ENCODE data around the gene FOXN3. TPM values are rescaled to one million over a fixed set of nuclear protein-coding genes. Genes with fewer than 3 reads are reported as not detected.

FOXN3 gene
- polyA plus RNA-seq, 3 donors, result 38.7 to 57.4 (median 42.0) TPM

DNA sequence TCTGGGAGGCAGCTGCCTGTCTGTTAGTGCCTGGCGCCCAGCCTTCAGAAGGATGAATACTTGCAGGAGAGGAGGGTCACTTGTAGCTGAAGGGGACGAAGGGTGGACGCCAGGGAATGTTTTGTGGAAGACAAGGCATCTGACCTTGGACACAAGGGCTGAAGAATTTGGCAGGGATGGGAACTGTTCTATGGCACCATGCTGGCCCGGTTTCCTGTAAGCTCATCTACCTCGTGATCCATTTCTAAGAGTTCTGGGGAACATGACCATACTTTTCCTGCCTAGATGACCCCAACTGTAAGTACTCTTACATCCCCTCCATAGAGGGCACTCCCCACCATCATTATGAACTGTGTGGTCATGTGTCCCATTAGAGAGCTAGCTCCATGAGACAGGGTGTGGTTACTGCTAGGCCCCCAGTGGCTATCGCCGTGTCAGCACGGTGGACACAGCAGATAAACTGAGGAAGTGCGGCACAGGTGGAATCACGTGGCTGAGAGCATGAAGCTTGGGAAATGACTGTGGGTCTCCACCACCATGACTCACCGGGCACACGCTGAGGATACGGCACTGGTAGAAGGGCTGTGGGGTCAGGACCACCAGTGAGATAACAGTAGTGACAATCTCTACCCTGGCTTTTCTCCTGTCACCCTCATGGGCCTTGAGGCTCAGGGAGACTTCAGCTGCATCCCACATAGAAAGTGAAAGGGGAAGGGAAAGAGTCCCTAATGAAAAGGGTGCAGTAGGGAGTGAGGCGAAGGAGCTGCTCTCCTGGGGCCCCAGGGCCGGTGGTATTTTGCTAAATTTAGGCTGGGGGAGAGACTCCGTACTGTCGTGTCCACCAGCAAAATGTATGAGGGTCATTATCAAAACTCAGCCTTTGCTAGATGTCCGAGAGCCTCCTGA, 252.6 kb downstream of the FOXN3 start:
- Mint-ChIP-seq H3K4me1 (peaks cover 51% of the 10 kb centered on the region), H3K27ac (peak overlapping the region; percentile 91 to 98 (median 94)), H3K4me3 (peak overlapping the region; percentile 80 to 95), H3K27me3 (ENCODE audit: low read depth in 3 of 3) (peaks cover 0 to 3% (median 1%) of the 10 kb centered on the region in 3 donors), H3K9me3 (peaks cover 0 to 3% (median 0%) of the 10 kb centered on the region in 7 donors), H3K36me3 (peaks cover 61 to 64% of the 10 kb centered on the region in 2 donors)
- TF ChIP-seq, protein P1, sequence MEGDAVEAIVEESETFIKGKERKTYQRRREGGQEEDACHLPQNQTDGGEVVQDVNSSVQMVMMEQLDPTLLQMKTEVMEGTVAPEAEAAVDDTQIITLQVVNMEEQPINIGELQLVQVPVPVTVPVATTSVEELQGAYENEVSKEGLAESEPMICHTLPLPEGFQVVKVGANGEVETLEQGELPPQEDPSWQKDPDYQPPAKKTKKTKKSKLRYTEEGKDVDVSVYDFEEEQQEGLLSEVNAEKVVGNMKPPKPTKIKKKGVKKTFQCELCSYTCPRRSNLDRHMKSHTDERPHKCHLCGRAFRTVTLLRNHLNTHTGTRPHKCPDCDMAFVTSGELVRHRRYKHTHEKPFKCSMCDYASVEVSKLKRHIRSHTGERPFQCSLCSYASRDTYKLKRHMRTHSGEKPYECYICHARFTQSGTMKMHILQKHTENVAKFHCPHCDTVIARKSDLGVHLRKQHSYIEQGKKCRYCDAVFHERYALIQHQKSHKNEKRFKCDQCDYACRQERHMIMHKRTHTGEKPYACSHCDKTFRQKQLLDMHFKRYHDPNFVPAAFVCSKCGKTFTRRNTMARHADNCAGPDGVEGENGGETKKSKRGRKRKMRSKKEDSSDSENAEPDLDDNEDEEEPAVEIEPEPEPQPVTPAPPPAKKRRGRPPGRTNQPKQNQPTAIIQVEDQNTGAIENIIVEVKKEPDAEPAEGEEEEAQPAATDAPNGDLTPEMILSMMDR (IDR thresholded peaks at IDR 0.05), result no peak
- 41% methylated on average over 7 of the region's 18 CpGs for WGBS (ENCODE audit: insufficient coverage)
- intact Hi-C loops (cut with micrococcal nuclease), result no loop called here
- Histone ChIP-seq H3K9ac (ENCODE audit: insufficient read depth, low read length, poor library complexity, severe bottlenecking) (peak overlapping the region; percentile 58), H3K4me2 (replicated peaks; ENCODE audit: extremely low read depth, low read length, poor library complexity, severe bottlenecking) (peak overlapping the region; percentile 81), H3K4me1 (ENCODE audit: control insufficient read depth in 1 of 2, insufficient read depth in 2 of 2, low read length in 2 of 2) (peaks cover 37 to 46% of the 10 kb centered on the region in 2 donors), H2AFZ (ENCODE audit: insufficient read depth, low read depth, low read length, poor library complexity, severe bottlenecking) (peak overlapping the region; percentile 31), H4K20me1 (ENCODE audit: insufficient read depth, low read length) (peaks cover 14% of the 10 kb centered on the region), H3K36me3 (replicated peaks in 1 of 2; ENCODE audit: control insufficient read depth in 1 of 2, insufficient read depth in 2 of 2, low read length in 2 of 2) (peaks cover 31 to 51% of the 10 kb centered on the region in 2 donors), H3K27ac (ENCODE audit: low read depth in 1 of 2, low read length in 2 of 2) (peak overlapping the region; percentile 78 to 88), H3K79me2 (ENCODE audit: insufficient read depth, low read length) (no peaks in the 10 kb centered on the region), H3K27me3 (ENCODE audit: control insufficient read depth in 2 of 2, insufficient read depth in 2 of 2, low read length in 2 of 2) (no peaks in the 10 kb centered on the region), H3K4me3 (replicated peaks in 1 of 3; ENCODE audit: low read depth in 2 of 3, low read length in 3 of 3) (peak overlapping the region; percentile 56 to 84 (median 75)), H3K9me3 (replicated peaks in 1 of 2; ENCODE audit: control insufficient read depth in 1 of 2, insufficient read depth in 1 of 2, low read length in 2 of 2) (peaks cover 0 to 3% of the 10 kb centered on the region in 2 donors)
- DNase-seq, result peak; percentile 6 to 65 (median 37)

DNA sequence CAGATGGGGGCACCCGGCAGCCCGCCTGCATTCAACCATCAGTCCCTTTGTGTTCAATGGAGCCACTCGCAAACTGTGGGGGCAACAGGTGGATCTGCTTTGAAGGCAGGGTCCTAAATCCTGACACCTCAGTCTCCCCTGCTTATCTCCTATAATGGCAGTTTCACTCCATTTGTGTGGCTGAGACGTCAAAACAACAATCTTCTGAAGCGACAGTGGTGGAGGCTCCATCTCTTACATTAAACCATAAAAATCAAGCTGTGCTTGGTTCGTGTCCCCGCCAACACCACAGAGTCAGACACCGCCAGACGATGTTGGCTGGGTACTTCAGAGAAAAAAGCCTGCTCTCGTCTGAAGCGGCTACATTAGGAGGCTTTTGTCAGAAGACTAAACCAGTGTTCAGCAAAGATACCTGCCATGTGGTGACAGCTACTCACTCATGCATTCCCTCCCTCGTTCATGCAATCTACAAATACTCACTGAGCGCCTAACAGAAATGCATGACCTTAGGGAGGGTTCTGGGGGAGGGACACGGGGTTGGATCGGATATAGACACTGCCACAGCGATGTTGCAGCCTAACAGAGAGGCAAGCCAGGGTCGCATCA, 253.9 kb downstream of the FOXN3 start:
- 99% methylated on average over 15 of the region's 17 CpGs for WGBS (ENCODE audit: insufficient coverage)
- peaks cover 0 to 3% (median 1%) of the 10 kb centered on the region in 3 donors for H3K27me3 Mint-ChIP-seq (ENCODE audit: low read depth in 3 of 3)

More for the DNA sequence above, 253.9 kb downstream of the FOXN3 start:
- H3K4me1 ChIP-seq (ENCODE audit: control insufficient read depth in 1 of 2, insufficient read depth in 2 of 2, low read length in 2 of 2), result peaks cover 37 to 46% of the 10 kb centered on the region in 2 donors
- H2AFZ ChIP-seq (ENCODE audit: insufficient read depth, low read depth, low read length, poor library complexity, severe bottlenecking), result no peak overlapping the region
- H3K27ac ChIP-seq (ENCODE audit: low read depth in 1 of 2, low read length in 2 of 2), result no peak overlapping the region
- Mint-ChIP-seq H3K4me1 (peaks cover 51% of the 10 kb centered on the region), H3K9me3 (peaks cover 0 to 3% (median 0%) of the 10 kb centered on the region in 7 donors), H3K36me3 (peaks cover 61 to 66% of the 10 kb centered on the region in 2 donors), H3K4me3 (no peak overlapping the region), H3K27ac (peak overlapping the region in 3 of 7 donors; percentile 42 to 58 (median 46))
- TF ChIP-seq, protein P1 (IDR thresholded peaks at IDR 0.05), result no peak
- no peak overlapping the region for H3K4me3 ChIP-seq (replicated peaks in 1 of 3; ENCODE audit: low read depth in 2 of 3, low read length in 3 of 3)
- no peaks in the 10 kb centered on the region for H3K79me2 ChIP-seq (ENCODE audit: insufficient read depth, low read length)
- DNase-seq, result no peak
- no peaks in the 10 kb centered on the region for H3K27me3 ChIP-seq (ENCODE audit: control insufficient read depth in 2 of 2, insufficient read depth in 2 of 2, low read length in 2 of 2)
- peaks cover 14% of the 10 kb centered on the region for H4K20me1 ChIP-seq (ENCODE audit: insufficient read depth, low read length)
- H3K4me2 ChIP-seq (replicated peaks; ENCODE audit: extremely low read depth, low read length, poor library complexity, severe bottlenecking), result no peak overlapping the region
- H3K9me3 ChIP-seq (replicated peaks in 1 of 2; ENCODE audit: control insufficient read depth in 1 of 2, insufficient read depth in 1 of 2, low read length in 2 of 2), result no peaks in the 10 kb centered on the region
- H3K9ac ChIP-seq (ENCODE audit: insufficient read depth, low read length, poor library complexity, severe bottlenecking), result no peak overlapping the region
- H3K36me3 ChIP-seq (replicated peaks in 1 of 2; ENCODE audit: control insufficient read depth in 1 of 2, insufficient read depth in 2 of 2, low read length in 2 of 2), result peaks cover 31 to 46% of the 10 kb centered on the region in 2 donors
- intact Hi-C loops (cut with micrococcal nuclease), result no loop called here

Data from CD14-positive monocyte (primary cell).